ENCODE results near the gene ARMC12. TPM values are rescaled to one million over a fixed set of nuclear protein-coding genes. Genes with fewer than 3 reads are reported as not detected.
A peak's percentile ranks its signal among the peaks of the same experiment; 100 is the strongest.

Gene ARMC12
- polyA plus RNA-seq, 3 donors: 0.56 to 0.71 (median 0.58) TPM

- no peak overlapping the region for H3K27ac ChIP-seq (ENCODE audit: low read depth, low read length)
- WGBS, 3 donors: 67 to 85% (median 71%) methylated on average over 19 of the region's 19 CpGs
These were observed 19.1 kb upstream of the ARMC12 start for GRCh38 chr6:35717449-35718374.

GRCh38 chr6:35718375-35718736 lies 18.5 kb upstream of the ARMC12 start:
- WGBS, 3 donors: 63 to 87% (median 73%) methylated on average over 4 of the region's 4 CpGs
- H3K27ac ChIP-seq (ENCODE audit: low read depth, low read length): no peak overlapping the region

GRCh38 chr6:35718911-35719381 lies 17.9 kb upstream of the ARMC12 start:
- no peak overlapping the region for H3K27ac ChIP-seq (ENCODE audit: low read depth, low read length)
- WGBS, 3 donors: 58 to 82% (median 67%) methylated on average over 2 of the region's 2 CpGs

GRCh38 chr6:35719404-35719829 lies 17.4 kb upstream of the ARMC12 start:
- WGBS, 3 donors: 40 to 79% (median 45%) methylated on average over 5 of the region's 5 CpGs
- H3K27ac ChIP-seq (ENCODE audit: low read depth, low read length): no peak overlapping the region

- H3K27ac ChIP-seq (ENCODE audit: low read depth, low read length): peak overlapping the region; percentile 0
- 17 to 63% (median 31%) methylated on average over 21 of the region's 21 CpGs for WGBS, 3 donors
These were observed 16.8 kb upstream of the ARMC12 start for GRCh38 chr6:35719830-35720733.

GRCh38 chr6:35722121-35722761 lies 14.6 kb upstream of the ARMC12 start:
- 54 to 73% (median 59%) methylated on average over 10 of the region's 10 CpGs for WGBS, 3 donors
- no peak overlapping the region for H3K27ac ChIP-seq (ENCODE audit: low read depth, low read length)

- WGBS, 3 donors: 85 to 94% (median 92%) methylated on average over 2 of the region's 2 CpGs
- no peak overlapping the region for H3K27ac ChIP-seq (ENCODE audit: low read depth, low read length)
These were observed 13.2 kb upstream of the ARMC12 start for GRCh38 chr6:35723587-35723986.

- peak overlapping the region; percentile 16 for H3K27ac ChIP-seq (ENCODE audit: low read depth, low read length)
- 62 to 88% (median 84%) methylated on average over 4 of the region's 4 CpGs for WGBS, 3 donors
These were observed 12.8 kb upstream of the ARMC12 start for GRCh38 chr6:35724059-35724458.

- 76 to 86% (median 80%) methylated on average over 2 of the region's 2 CpGs for WGBS, 3 donors
These were observed 12.4 kb upstream of the ARMC12 start for GRCh38 chr6:35724471-35724870.

GRCh38 chr6:35725081-35725708 lies 11.6 kb upstream of the ARMC12 start:
- H3K27ac ChIP-seq (ENCODE audit: low read depth, low read length): peak overlapping the region; percentile 100
- 61 to 74% (median 66%) methylated on average over 5 of the region's 5 CpGs for WGBS, 3 donors

More at GRCh38 chr6:35724471-35724870, 12.4 kb upstream of the ARMC12 start:
- H3K27ac ChIP-seq (ENCODE audit: low read depth, low read length): peak overlapping the region; percentile 16

- H3K27ac ChIP-seq (ENCODE audit: low read depth, low read length): peak overlapping the region; percentile 100
- WGBS, 3 donors: 27 to 58% (median 34%) methylated on average over 11 of the region's 11 CpGs
These were observed 11.0 kb upstream of the ARMC12 start for GRCh38 chr6:35725721-35726438.

- WGBS, 3 donors: 4 to 5% (median 5%) methylated on average over 29 of the region's 29 CpGs
- H3K27ac ChIP-seq (ENCODE audit: low read depth, low read length): peak overlapping the region; percentile 100
These were observed 9.4 kb upstream of the ARMC12 start for GRCh38 chr6:35727231-35727934.

GRCh38 chr6:35727935-35728682 lies 8.7 kb upstream of the ARMC12 start:
- 1 to 3% (median 2%) methylated on average over 33 to 57 of the region's 57 CpGs for WGBS, 3 donors

GRCh38 chr6:35728683-35729678 lies 7.9 kb upstream of the ARMC12 start:
- peak overlapping the region; percentile 100 for H3K27ac ChIP-seq (ENCODE audit: low read depth, low read length)
- WGBS, 3 donors: 44 to 68% (median 58%) methylated on average over 12 of the region's 12 CpGs

More at GRCh38 chr6:35727935-35728682, 8.7 kb upstream of the ARMC12 start:
- peak overlapping the region; percentile 100 for H3K27ac ChIP-seq (ENCODE audit: low read depth, low read length)

GRCh38 chr6:35729722-35730121 lies 7.1 kb upstream of the ARMC12 start:
- 47 to 67% (median 48%) methylated on average over 2 of the region's 2 CpGs for WGBS, 3 donors
- peak overlapping the region; percentile 100 for H3K27ac ChIP-seq (ENCODE audit: low read depth, low read length)

Data from adipose tissue (tissue), 3 donors.